ENCODE data around the gene SMCR8.

DNA sequence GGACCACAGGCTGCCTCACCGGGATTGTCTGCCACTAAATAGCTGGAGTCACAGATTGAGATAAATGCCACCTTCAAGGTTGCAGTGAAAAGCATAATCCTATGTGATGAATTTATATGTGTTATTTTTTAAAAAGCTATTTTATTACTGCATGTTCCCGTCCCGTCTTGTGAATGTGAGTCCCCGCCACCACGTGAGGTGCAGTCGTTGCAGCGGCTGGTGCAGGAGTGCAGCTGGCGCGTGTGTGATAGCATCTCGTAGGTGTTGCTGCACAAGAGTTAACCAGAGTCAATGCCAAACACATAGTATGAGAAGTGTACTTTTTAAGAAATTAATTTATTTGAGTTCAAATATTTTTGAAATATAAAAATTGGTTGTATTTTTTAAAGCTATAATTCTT is 12.5 kb downstream of the SMCR8 start:
- no peak for TF ChIP-seq RAD21 (IDR thresholded peaks at IDR 0.05; ENCODE audit: low read length)
- no peak for TF ChIP-seq BHLHE40 (IDR thresholded peaks at IDR 0.05; ENCODE audit: low read depth, low read length)
- TF ChIP-seq CTCF (conservative IDR thresholded peaks at IDR 0.05; ENCODE audit: low read depth, low read length) = no peak
- no peak for TF ChIP-seq ELK1 (IDR thresholded peaks at IDR 0.05; ENCODE audit: borderline replicate concordance, low read depth, low read length)
- no peak for TF ChIP-seq SMC3 (IDR thresholded peaks at IDR 0.05; ENCODE audit: low read depth, low read length)
- TF ChIP-seq POLR2A (IDR thresholded peaks at IDR 0.05; ENCODE audit: low read depth, low read length) = no peak
- no peak for TF ChIP-seq CEBPB (IDR thresholded peaks at IDR 0.05; ENCODE audit: low read depth, low read length)
- no peak for TF ChIP-seq MXI1 (IDR thresholded peaks at IDR 0.05; ENCODE audit: borderline replicate concordance, low read depth, low read length)
- TF ChIP-seq MAFK (IDR thresholded peaks at IDR 0.05; ENCODE audit: low read depth, low read length) = no peak
- TF ChIP-seq RCOR1 (IDR thresholded peaks at IDR 0.05; ENCODE audit: insufficient replicate concordance, low read length) = no peak
- TF ChIP-seq MAZ (IDR thresholded peaks at IDR 0.05; ENCODE audit: borderline replicate concordance, low read depth, low read length) = no peak
- TF ChIP-seq CHD1 (IDR thresholded peaks at IDR 0.05; ENCODE audit: low read depth, low read length) = no peak
- TF ChIP-seq RFX5 (IDR thresholded peaks at IDR 0.05; ENCODE audit: low read depth, low read length) = no peak

Data from IMR-90 (cell line).